ENCODE data around the gene UTP15.

UTP15 gene

DNA sequence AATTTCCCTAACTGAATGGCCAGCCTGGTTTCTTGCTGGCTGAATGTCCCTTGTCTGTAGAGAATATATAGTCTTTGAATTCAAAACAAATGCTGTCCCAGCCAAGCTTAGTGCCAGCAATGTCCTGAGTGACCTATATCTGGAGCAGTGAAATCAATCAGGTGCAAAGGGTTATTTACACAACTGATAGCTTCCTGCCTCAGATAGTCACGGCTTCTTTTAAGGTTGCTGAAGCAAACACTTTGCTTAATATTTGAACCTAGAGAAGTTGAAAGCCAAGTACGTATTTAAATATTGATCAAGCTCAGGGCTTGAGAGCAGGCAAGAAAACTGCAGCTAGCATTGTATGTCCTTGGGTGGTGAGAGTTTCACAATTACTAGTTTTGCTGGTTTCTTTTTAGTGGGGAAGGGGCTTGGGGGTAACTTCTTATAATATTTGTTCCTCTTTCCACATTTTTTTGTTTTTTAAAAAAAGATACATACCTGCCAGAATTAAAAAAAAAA is 58.4 kb downstream of the UTP15 start:
- no peak for DNase-seq (ENCODE audit: low read depth in 2 of 2)

- no peak for DNase-seq (ENCODE audit: low read depth in 2 of 2)
Observed at GRCh38 chr5:73624888-73625287, 59.3 kb downstream of the UTP15 start.

DNA sequence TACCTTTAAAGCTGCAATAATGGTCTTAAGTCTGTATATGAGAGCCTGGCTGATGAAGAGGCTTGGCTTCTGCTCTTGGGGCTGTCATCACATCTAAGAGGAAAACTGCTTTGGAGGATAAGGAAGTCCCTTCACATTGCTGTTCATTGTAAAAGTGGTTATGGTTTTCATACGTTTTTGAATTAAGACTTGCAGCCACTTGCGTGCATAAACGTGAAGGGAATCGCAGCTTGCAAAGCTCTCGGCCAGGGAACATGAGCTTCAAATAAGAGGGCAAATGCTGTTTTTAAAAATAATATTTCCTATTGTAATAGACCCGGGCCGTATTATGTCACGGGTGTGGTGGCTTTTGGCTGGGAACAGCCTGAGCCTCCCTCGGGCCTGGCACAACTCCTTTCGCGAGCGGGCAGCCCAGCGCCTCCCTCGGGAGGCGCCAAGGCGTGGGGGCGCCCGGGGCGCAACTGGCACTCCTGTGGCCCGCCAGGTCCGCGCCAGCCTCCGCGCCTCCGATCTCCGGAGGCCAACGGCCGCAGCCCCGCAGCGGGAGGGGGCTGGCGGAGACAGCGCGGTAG is 59.9 kb downstream of the UTP15 start:
- no peak for DNase-seq (ENCODE audit: low read depth in 2 of 2)

GRCh38 chr5:73625944-73626811 is 60.6 kb downstream of the UTP15 start, which contains the start of gene ARHGEF28:
Gene ARHGEF28, plus strand, starts transcription at chr5:73626196. Its CDS starts 58,656 bp downstream, at chr5:73684852.
- DNase-seq (ENCODE audit: low read depth in 2 of 2), result peak; percentile 2 to 10

DNA sequence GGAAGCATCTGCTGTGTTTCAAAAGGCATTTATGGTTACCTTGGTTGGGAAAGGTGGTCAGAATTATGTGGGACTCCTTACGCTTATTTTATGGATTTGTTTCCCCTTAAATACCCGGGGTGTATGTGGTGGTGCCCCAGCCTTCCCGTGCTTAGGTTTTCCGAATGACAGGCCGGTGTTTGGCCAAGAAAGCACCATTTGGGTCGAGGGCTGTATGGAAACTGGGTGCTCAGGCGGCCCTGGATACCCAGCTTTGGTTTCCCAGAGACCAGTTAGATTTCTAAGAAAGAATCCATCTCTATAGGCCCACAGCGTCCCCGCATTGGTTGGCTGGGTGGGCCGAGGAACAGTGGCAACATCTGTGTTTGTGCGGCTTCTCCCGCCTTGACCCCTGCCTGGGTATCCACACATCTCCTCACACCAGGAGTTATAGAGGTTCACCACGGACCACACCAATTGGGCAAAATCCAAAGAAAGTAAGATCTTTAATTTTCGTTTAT is 61.3 kb downstream of the UTP15 start:
- DNase-seq (ENCODE audit: low read depth in 2 of 2), result no peak

GRCh38 chr5:73629456-73629855 is 63.9 kb downstream of the UTP15 start:
- DNase-seq (ENCODE audit: low read depth in 2 of 2), result no peak

DNA sequence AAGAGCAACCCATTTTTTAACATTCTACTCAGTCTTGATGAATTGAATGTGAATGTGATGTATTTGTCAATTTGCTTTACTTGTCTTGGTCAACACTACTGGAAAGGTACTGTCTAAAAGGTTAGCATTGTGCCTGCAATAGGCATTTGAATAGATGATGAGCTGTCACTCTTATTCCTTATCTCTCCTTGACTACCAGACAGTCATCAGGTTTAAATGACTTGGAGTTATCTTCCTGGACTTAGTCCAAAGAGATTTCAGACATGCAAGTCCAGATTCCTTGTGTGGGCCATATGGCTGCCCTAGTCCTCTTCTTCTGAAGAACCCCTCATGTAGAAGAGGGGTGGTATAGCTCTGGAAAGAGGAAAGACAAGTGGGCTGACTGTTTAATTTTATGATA is 65.2 kb downstream of the UTP15 start:
- no peak for DNase-seq (ENCODE audit: low read depth in 2 of 2)

- DNase-seq (ENCODE audit: low read depth in 2 of 2), result no peak
Observed at GRCh38 chr5:73631500-73631899, 66.0 kb downstream of the UTP15 start.

Data from stimulated activated CD8-positive, alpha-beta memory T cell treated with anti-CD3 and anti-CD28 coated beads, Interleukin-15, amount 100 ng/mL, for 48 hours (primary cell).